BJ (cell line): ENCODE data around the gene MTHFSD. TPM values are rescaled to one million over a fixed set of nuclear protein-coding genes. Genes with fewer than 3 reads are reported as not detected.

Source experiments
- CTCF ChIA-PET: fragments of 350-600 bp; formaldehyde crosslinking; extraction: SDS; loops from one replicate; lab custom pipeline; 2021; ENCODE audit warnings: antibody characterized with exemption, inconsistent platforms; lab: Yijun Ruan, JAX
- POLR2A ChIA-PET: fragments of 300-600 bp; sonication (Branson Sonifier 250); formaldehyde crosslinking; extraction: SDS; loops from one replicate; lab custom pipeline; 2021; ENCODE audit warnings: antibody characterized with exemption; lab: Charles Lee
- DNase-seq: peaks from one replicate; pipeline ENCODE4 v3.0.0-alpha.2; 2011; ENCODE audit warnings: low read depth
- H3K27me3 ChIP-seq: 2 replicates; pipeline ENCODE4 v1.6.0; 2011; ENCODE audit warnings: low read length; ENCODE audit not compliant: control insufficient read depth, insufficient read depth
- H3K36me3 ChIP-seq: 2 replicates; pipeline ENCODE4 v1.5.1; 2011; ENCODE audit warnings: low read length; ENCODE audit not compliant: control insufficient read depth, insufficient read depth
- H3K4me3 ChIP-seq: 2 replicates; pipeline ENCODE4 v1.5.1; 2011; ENCODE audit warnings: low read depth, mild to moderate bottlenecking, control low read depth, low read length
- polyA plus RNA-seq: library from polyadenylated mRNA; depleted of rRNA; stranded (reverse); fragments of >200 nt; gene quantifications from 2 replicates; pipeline ENCODE4 v1.2.3, GENCODE V29; 2011
- TF ChIP-seq, protein P1 (sequence below): IDR thresholded peaks from 2 replicates; pipeline ENCODE4 v1.5.1; 2011; ENCODE audit warnings: low read depth, mild to moderate bottlenecking, control low read depth, inconsistent platforms, low read length, moderate library complexity; ENCODE audit not compliant: insufficient read depth

Gene MTHFSD
- polyA plus RNA-seq, 1 experiment, result 17.2 TPM

DNA sequence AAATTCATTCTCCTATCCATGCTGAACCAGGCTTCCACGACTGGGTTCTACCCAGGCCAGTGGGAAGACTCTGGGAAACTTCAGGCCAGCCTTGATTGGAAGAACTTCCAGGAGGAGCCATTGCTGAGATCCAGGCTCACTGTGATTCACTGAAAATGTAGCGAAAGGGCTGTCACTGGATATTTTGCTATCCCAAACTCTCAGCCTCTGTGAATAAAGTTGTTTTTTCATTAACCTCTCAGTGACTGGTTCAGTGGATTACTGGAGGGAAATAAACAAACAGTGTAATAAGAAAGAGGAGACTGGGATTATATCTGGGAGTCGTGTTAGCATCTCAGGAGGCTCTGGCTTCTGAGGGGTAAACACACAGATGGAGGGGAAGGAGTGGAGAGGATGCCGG, 26.4 kb upstream of the MTHFSD start:
- ChIA-PET POLR2A (no interaction called here), CTCF (interaction anchor here (0.6 to 1.8 kb wide), 4 partner anchors 63 to 813 kb away, joined by 3 to 4 read pairs (median 4); no protein-coding TSS in a partner anchor)
- H3K27me3 ChIP-seq, result no peaks in the 10 kb centered on the region
- no peak overlapping the region for H3K4me3 ChIP-seq
- no peaks in the 10 kb centered on the region for H3K36me3 ChIP-seq
- DNase-seq, result no peak
- TF ChIP-seq, protein P1, sequence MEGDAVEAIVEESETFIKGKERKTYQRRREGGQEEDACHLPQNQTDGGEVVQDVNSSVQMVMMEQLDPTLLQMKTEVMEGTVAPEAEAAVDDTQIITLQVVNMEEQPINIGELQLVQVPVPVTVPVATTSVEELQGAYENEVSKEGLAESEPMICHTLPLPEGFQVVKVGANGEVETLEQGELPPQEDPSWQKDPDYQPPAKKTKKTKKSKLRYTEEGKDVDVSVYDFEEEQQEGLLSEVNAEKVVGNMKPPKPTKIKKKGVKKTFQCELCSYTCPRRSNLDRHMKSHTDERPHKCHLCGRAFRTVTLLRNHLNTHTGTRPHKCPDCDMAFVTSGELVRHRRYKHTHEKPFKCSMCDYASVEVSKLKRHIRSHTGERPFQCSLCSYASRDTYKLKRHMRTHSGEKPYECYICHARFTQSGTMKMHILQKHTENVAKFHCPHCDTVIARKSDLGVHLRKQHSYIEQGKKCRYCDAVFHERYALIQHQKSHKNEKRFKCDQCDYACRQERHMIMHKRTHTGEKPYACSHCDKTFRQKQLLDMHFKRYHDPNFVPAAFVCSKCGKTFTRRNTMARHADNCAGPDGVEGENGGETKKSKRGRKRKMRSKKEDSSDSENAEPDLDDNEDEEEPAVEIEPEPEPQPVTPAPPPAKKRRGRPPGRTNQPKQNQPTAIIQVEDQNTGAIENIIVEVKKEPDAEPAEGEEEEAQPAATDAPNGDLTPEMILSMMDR, result no peak

DNA sequence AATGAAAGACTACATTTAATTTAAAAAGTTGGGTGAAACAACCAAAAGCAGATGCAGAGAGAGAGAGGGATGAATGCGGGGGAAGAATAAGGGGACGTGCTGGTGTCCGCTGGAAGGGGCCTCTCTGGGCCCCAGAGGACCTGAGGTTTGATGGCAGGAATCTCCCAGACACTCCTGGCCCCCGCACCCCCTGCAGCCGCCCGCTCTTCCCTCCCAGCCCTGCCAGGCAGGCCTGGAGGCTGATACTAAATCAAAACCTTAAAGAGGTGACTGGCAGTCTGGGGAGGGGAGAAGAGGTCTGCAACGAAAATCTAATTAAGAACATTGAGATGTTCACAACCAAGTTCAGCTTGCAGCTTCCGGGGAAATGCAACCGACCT, 25.7 kb upstream of the MTHFSD start:
- no peaks in the 10 kb centered on the region for H3K36me3 ChIP-seq
- TF ChIP-seq, protein P1, result no peak
- ChIA-PET POLR2A (no interaction called here), CTCF (interaction anchor here (0.6 to 3.1 kb wide), 3 partner anchors 64 to 814 kb away, joined by 3 to 16 read pairs (median 4); no protein-coding TSS in a partner anchor)
- no peak overlapping the region for H3K4me3 ChIP-seq
- DNase-seq, result no peak
- no peaks in the 10 kb centered on the region for H3K27me3 ChIP-seq

DNA sequence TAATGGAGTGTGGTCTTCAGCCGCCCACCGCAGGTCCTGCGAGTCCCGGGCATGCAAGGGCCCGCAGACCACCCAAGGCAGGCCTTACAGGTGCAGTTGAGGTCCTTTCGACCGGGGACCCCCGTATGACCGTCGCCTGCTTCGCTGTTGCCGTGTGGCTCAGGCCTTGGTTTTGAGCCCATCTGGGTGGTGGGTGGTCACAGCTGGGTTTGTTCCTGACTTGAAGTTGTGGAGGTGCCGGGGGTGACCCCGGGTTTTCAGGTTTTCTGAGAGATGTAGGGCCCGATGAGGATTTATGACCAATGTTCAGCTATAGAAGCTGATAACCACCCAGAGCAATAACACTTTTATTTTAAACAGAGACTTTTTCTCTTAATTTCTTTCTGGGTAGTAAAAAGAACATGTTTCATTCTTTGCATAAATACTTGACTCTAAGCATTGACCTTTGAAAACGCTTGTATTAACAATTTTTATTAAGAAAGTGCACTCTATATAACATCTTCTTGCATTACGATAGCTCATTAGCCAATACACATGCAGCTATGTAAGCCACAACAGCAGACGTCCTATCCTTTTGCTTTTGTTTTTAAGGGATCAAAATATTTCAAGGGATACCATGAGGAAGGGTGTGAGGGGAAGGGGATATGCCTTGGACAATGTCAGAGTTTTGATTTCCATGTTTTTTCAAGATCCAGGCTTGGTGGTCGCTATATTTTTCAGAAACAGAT, 25.2 kb upstream of the MTHFSD start:
- CTCF ChIA-PET, result interaction anchor here (0.6 to 3.1 kb wide), 5 partner anchors 64 to 485 kb away, joined by 3 to 16 read pairs (median 4); no protein-coding TSS in a partner anchor
- TF ChIP-seq, protein P1, result no peak
- no peak for DNase-seq
- H3K27me3 ChIP-seq, result no peaks in the 10 kb centered on the region
- no peaks in the 10 kb centered on the region for H3K36me3 ChIP-seq
- POLR2A ChIA-PET, result no interaction called here
- peak overlapping the region; percentile 43 for H3K4me3 ChIP-seq

DNA sequence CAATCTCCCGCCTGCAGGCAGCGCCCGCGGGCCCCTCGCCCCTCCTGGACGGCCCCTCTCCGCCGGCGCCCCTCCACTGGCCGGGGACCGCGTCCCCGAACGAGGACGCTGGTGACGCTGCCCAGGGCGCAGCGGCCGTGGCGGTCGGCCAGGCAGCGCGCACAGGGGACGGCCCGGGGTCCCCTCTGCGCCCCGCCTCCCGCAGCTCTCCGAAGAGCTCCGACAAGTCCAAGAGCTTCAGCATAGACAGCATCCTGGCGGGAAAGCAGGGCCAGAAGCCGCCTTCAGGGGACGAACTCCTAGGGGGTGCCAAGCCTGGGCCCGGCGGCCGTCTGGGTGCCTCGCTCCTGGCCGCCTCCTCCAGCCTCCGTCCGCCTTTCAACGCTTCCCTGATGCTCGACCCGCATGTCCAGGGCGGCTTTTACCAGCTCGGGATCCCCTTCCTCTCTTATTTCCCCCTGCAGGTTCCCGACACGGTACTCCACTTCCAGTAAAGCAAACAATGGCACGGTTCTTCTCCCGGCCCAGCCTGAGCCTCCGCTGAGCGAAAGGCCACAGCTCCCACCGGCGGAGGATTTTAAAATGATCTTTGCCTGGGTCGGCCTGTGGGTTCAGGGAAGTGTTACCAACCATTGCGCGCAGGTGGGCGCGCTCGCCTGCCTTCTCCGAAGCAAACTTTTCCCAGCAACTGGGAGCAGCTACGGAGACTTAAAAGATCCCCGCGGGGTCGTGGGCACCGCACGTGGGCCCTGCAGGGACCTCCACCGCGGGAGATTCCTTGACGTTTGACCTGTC, 24.4 kb upstream of the MTHFSD start:
- ChIA-PET POLR2A (interaction anchor here (0.6 to 1.1 kb wide), 2 partner anchors 14 to 172 kb away, joined by 4 read pairs; no protein-coding TSS in a partner anchor), CTCF (interaction anchor here (0.6 to 3.1 kb wide), 7 partner anchors 11 to 483 kb away, joined by 3 to 16 read pairs (median 4); no protein-coding TSS in a partner anchor)
- no peaks in the 10 kb centered on the region for H3K36me3 ChIP-seq

More for the DNA sequence above, 24.4 kb upstream of the MTHFSD start:
- TF ChIP-seq, protein P1, result no peak
- Histone ChIP-seq H3K27me3 (no peaks in the 10 kb centered on the region), H3K4me3 (peak overlapping the region; percentile 43)
- no peak for DNase-seq
